GM12891 (cell line): ENCODE data around the gene PCDHGB2.
"Not testable (repeated sequence)": the region's sequence is repeated elsewhere in the genome, so short reads cannot be mapped to it uniquely, and the experiment has no call there.

ENCODE experiments used
- DNase-seq: peaks from one replicate; pipeline ENCODE4 v3.0.0; 2011; ENCODE audit warnings: low spot score; ENCODE audit not compliant: insufficient read length
- FAIRE-seq: peaks from 2 replicates; lab custom pipeline; 2011; peaks lifted over from hg19 to GRCh38; lab: Jason Lieb, UNC
- PAX5 ChIP-seq: IDR thresholded peaks from 2 replicates; pipeline ENCODE4 v1.6.1; 2011; ENCODE audit warnings: low read length, moderate library complexity, mild to moderate bottlenecking; ENCODE audit not compliant: insufficient read depth, severe bottlenecking
- POLR2A ChIP-seq: IDR thresholded peaks from 2 replicates; pipeline ENCODE4 v1.6.1; 2011; ENCODE audit warnings: low read depth, low read length, control low read depth
- POLR2AphosphoS5 ChIP-seq: IDR thresholded peaks from 2 replicates; pipeline ENCODE4 v1.6.1; 2011; ENCODE audit warnings: low read depth, low read length, control low read depth
- POU2F2 ChIP-seq: IDR thresholded peaks from 2 replicates; pipeline ENCODE4 v1.6.1; 2011; ENCODE audit warnings: low read depth, mild to moderate bottlenecking, control low read depth, low read length, moderate library complexity
- SPI1 ChIP-seq: IDR thresholded peaks from 2 replicates; pipeline ENCODE4 v1.6.1; 2011; ENCODE audit warnings: low read depth, low read length, control low read depth
- TAF1 ChIP-seq: IDR thresholded peaks from 2 replicates; pipeline ENCODE4 v1.6.1; 2011; ENCODE audit warnings: low read depth, low read length, control low read depth

PCDHGB2 gene

GRCh38 chr5:141398608-141399007 is 38.8 kb downstream of the PCDHGB2 start:
- FAIRE-seq: no peak
- TF ChIP-seq POLR2AphosphoS5 (no peak), SPI1 (no peak), POU2F2 (no peak), POLR2A (no peak), TAF1 (no peak), PAX5 (no peak)

GRCh38 chr5:141399555-141400258 is 39.9 kb downstream of the PCDHGB2 start:
- DNase-seq (no peak), FAIRE-seq (no peak)
- no peak for TF ChIP-seq SPI1
- no peak for TF ChIP-seq PAX5
- no peak for TF ChIP-seq POLR2AphosphoS5
- no peak for TF ChIP-seq TAF1
- TF ChIP-seq POLR2A: no peak
- no peak for TF ChIP-seq POU2F2

More at GRCh38 chr5:141398608-141399007, 38.8 kb downstream of the PCDHGB2 start:
- DNase-seq: no peak

- FAIRE-seq (no peak), DNase-seq (no peak)
- TF ChIP-seq POLR2A: no peak
- no peak for TF ChIP-seq POLR2AphosphoS5
- no peak for TF ChIP-seq PAX5
- no peak for TF ChIP-seq POU2F2
- TF ChIP-seq TAF1: no peak
- TF ChIP-seq SPI1: no peak
Observed at GRCh38 chr5:141402553-141403243, 42.9 kb downstream of the PCDHGB2 start, which contains the start of gene PCDHGA9. PCDHGA9 (plus strand) TSS chr5:141402778; CDS start chr5:141402953, 175 bp downstream.

GRCh38 chr5:141403387-141403786 is 43.6 kb downstream of the PCDHGB2 start:
- DNase-seq (no peak), FAIRE-seq (no peak)
- TF ChIP-seq POLR2AphosphoS5 (no peak), TAF1 (no peak), POLR2A (no peak), SPI1 (no peak), PAX5 (no peak), POU2F2 (no peak)

- DNase-seq, FAIRE-seq: not testable (repeated sequence)
Observed at GRCh38 chr5:141407790-141408505, 48.2 kb downstream of the PCDHGB2 start, which contains the start of gene PCDHGB6. PCDHGB6 (plus strand) TSS chr5:141408021; CDS start chr5:141408203, 182 bp downstream.

GRCh38 chr5:141409598-141410306 is 50.0 kb downstream of the PCDHGB2 start:
- no peak for DNase-seq
- no peak for FAIRE-seq
- no peak for TF ChIP-seq TAF1
- no peak for TF ChIP-seq PAX5
- TF ChIP-seq POU2F2: no peak
- TF ChIP-seq POLR2A: no peak
- TF ChIP-seq SPI1: no peak
- TF ChIP-seq POLR2AphosphoS5: no peak

GRCh38 chr5:141411575-141411974 is 51.8 kb downstream of the PCDHGB2 start:
- DNase-seq (no peak), FAIRE-seq (no peak)
- TF ChIP-seq POLR2A: no peak
- TF ChIP-seq POU2F2: no peak
- TF ChIP-seq TAF1: no peak
- TF ChIP-seq SPI1: no peak
